IMR-90 (cell line): ENCODE measurements around the gene PLA2G12B. TPM values are rescaled to one million over a fixed set of nuclear protein-coding genes. Genes with fewer than 3 reads are reported as not detected.

Experiments used
- ATAC-seq: fragments of 200-7000 bp; cut with Tn5 transposase; 2 replicates; pipeline ENCODE4 v1.9.1; 2020; ENCODE audit warnings: low read depth, mild to moderate bottlenecking, moderate library complexity
- BruUV-seq: library from RNA; stranded (reverse); fragments of 400-500 nt; replicated peaks from 2 replicates; lab custom pipeline; 2021; lab: Mats Ljungman, UMichigan
- CTCF ChIA-PET: fragments of 300-600 bp; formaldehyde crosslinking; extraction: SDS; loops from one replicate; lab custom pipeline; 2021; ENCODE audit warnings: antibody characterized with exemption; lab: Yijun Ruan, JAX
- POLR2A ChIA-PET: fragments of 300-600 bp; sonication (Branson Sonifier 250); formaldehyde crosslinking; loops from one replicate; lab custom pipeline; 2022; ENCODE audit warnings: antibody characterized with exemption; ENCODE audit not compliant: unreplicated experiment; lab: Charles Lee
- DNase-seq: peaks from one replicate; pipeline ENCODE4 v3.0.0; 2013
- H2AFZ ChIP-seq: replicated peaks from 2 replicates; pipeline ENCODE3; 2013; ENCODE audit warnings: low read length, mild to moderate bottlenecking; ENCODE audit not compliant: poor library complexity
- H2AK5ac ChIP-seq: 2 replicates; pipeline ENCODE4 v1.6.1; 2013; ENCODE audit warnings: low read depth, low read length, inconsistent platforms
- H2AK9ac ChIP-seq: replicated peaks from 2 replicates; pipeline ENCODE3; 2013; ENCODE audit warnings: mild to moderate bottlenecking, low read depth, low read length, moderate library complexity; ENCODE audit not compliant: poor library complexity
- H2BK120ac ChIP-seq: 2 replicates; pipeline ENCODE4 v1.6.1; 2013; ENCODE audit warnings: low read depth, low read length, inconsistent platforms
- H2BK15ac ChIP-seq: 3 replicates; pipeline ENCODE4 v1.6.1; 2013; ENCODE audit warnings: low read depth, low read length, inconsistent platforms
- H2BK20ac ChIP-seq: 2 replicates; pipeline ENCODE4 v1.6.1; 2013; ENCODE audit warnings: low read depth, mild to moderate bottlenecking, inconsistent platforms, low read length, moderate library complexity
- H2BK5ac ChIP-seq: 2 replicates; pipeline ENCODE4 v1.6.1; 2013; ENCODE audit warnings: mild to moderate bottlenecking, low read depth, low read length, inconsistent platforms; ENCODE audit not compliant: poor library complexity, severe bottlenecking
- H3K14ac ChIP-seq: replicated peaks from 2 replicates; pipeline ENCODE4 v1.6.1; 2013; ENCODE audit warnings: low read depth, low read length, inconsistent platforms
- H3K18ac ChIP-seq: 2 replicates; pipeline ENCODE4 v1.6.1; 2013; ENCODE audit warnings: low read depth, low read length, control low read depth
- H3K23ac ChIP-seq: 2 replicates; pipeline ENCODE4 v1.6.1; 2013; ENCODE audit warnings: low read depth, low read length, inconsistent platforms
- H3K27ac ChIP-seq: 2 replicates; pipeline ENCODE4 v1.5.1; 2013; ENCODE audit warnings: mild to moderate bottlenecking, control low read depth, low read length; ENCODE audit not compliant: insufficient read depth
- H3K27me3 ChIP-seq: 2 replicates; pipeline ENCODE4 v1.6.1; 2013; ENCODE audit warnings: low read length; ENCODE audit not compliant: control insufficient read depth, insufficient read depth
- H3K36me3 ChIP-seq: 2 replicates; pipeline ENCODE4 v1.6.1; 2013; ENCODE audit warnings: low read length, mixed read lengths; ENCODE audit not compliant: control insufficient read depth, insufficient read depth
- H3K4ac ChIP-seq: 2 replicates; pipeline ENCODE4 v1.6.1; 2013; ENCODE audit warnings: low read depth, low read length, inconsistent platforms
- H3K4me1 ChIP-seq: 2 replicates; pipeline ENCODE4 v1.6.1; 2013; ENCODE audit warnings: low read length, mixed read lengths; ENCODE audit not compliant: control insufficient read depth, insufficient read depth
- H3K4me2 ChIP-seq: 2 replicates; pipeline ENCODE4 v1.6.1; 2013; ENCODE audit warnings: low read depth, mild to moderate bottlenecking, control low read depth, low read length, moderate library complexity
- H3K4me3 ChIP-seq: 2 replicates; pipeline ENCODE4 v1.5.1; 2013; ENCODE audit warnings: low read depth, mild to moderate bottlenecking, control low read depth, low read length, moderate library complexity; ENCODE audit not compliant: insufficient read depth
- H3K56ac ChIP-seq: 2 replicates; pipeline ENCODE4 v1.6.1; 2013; ENCODE audit warnings: low read length, inconsistent platforms; ENCODE audit not compliant: insufficient read depth; ENCODE audit errors: extremely low read depth
- H3K79me1 ChIP-seq, 2 experiments: 2 replicates each; pipeline ENCODE4 v1.6.1; 2013; ENCODE audit warnings: low read length in 2 of 2, inconsistent platforms in 1 of 2, low read depth in 1 of 2
- H3K9ac ChIP-seq: 2 replicates; pipeline ENCODE4 v1.6.1; 2013; ENCODE audit warnings: low read depth, low read length, control low read depth
- H3K9me1 ChIP-seq: 2 replicates; pipeline ENCODE4 v1.6.1; 2013; ENCODE audit warnings: low read length, inconsistent platforms; ENCODE audit not compliant: insufficient read depth
- H3K9me3 ChIP-seq: 2 replicates; pipeline ENCODE4 v1.6.1; 2013; ENCODE audit warnings: low read length; ENCODE audit not compliant: control insufficient read depth, insufficient read depth
- H4K20me1 ChIP-seq: 2 replicates; pipeline ENCODE4 v1.6.1; 2013; ENCODE audit warnings: low read length, inconsistent platforms; ENCODE audit not compliant: insufficient read depth
- H4K5ac ChIP-seq: 2 replicates; pipeline ENCODE4 v1.6.1; 2013; ENCODE audit warnings: mild to moderate bottlenecking, low read depth, low read length, control low read depth
- H4K8ac ChIP-seq, 2 experiments: 2 replicates each; pipeline ENCODE4 v1.6.1; 2013; ENCODE audit warnings: low read depth in 2 of 2, low read length in 2 of 2, control low read depth in 1 of 2, inconsistent platforms in 1 of 2
- H4K91ac ChIP-seq: 2 replicates; pipeline ENCODE4 v1.6.1; 2013; ENCODE audit warnings: low read depth, low read length, inconsistent platforms; ENCODE audit not compliant: insufficient read depth
- CEBPB ChIP-seq: IDR thresholded peaks from 2 replicates; pipeline ENCODE4 v1.6.1; 2012; ENCODE audit warnings: low read depth, low read length, improper control_type of control experiment
- CHD1 ChIP-seq: IDR thresholded peaks from 2 replicates; pipeline ENCODE4 v1.6.1; 2012; ENCODE audit warnings: low read depth, low read length, improper control_type of control experiment
- FOS ChIP-seq: fragments of 150-350 bp; IDR thresholded peaks from 2 replicates; pipeline ENCODE4 v1.6.1; 2016; ENCODE audit warnings: low read depth, low read length
- MAFK ChIP-seq: IDR thresholded peaks from 2 replicates; pipeline ENCODE4 v1.6.1; 2012; ENCODE audit warnings: low read depth, low read length, improper control_type of control experiment
- MAZ ChIP-seq: IDR thresholded peaks from 2 replicates; pipeline ENCODE4 v1.6.1; 2012; ENCODE audit warnings: low read depth, mild to moderate bottlenecking, low read length, improper control_type of control experiment, moderate library complexity, borderline replicate concordance
- MXI1 ChIP-seq: IDR thresholded peaks from 2 replicates; pipeline ENCODE4 v1.6.1; 2012; ENCODE audit warnings: low read depth, mild to moderate bottlenecking, low read length, moderate library complexity, borderline replicate concordance
- NFE2L2 ChIP-seq: fragments of 150-350 bp; IDR thresholded peaks from 2 replicates; pipeline ENCODE4 v1.6.1; 2016; ENCODE audit warnings: low read depth, mild to moderate bottlenecking, low read length
- POLR2A ChIP-seq: IDR thresholded peaks from 2 replicates; pipeline ENCODE4 v1.6.1; 2012; ENCODE audit warnings: mild to moderate bottlenecking, low read depth, low read length
- RCOR1 ChIP-seq: IDR thresholded peaks from 2 replicates; pipeline ENCODE4 v1.6.1; 2012; ENCODE audit warnings: mild to moderate bottlenecking, low read length, improper control_type of control experiment; ENCODE audit not compliant: insufficient replicate concordance
- RFX5 ChIP-seq: IDR thresholded peaks from 2 replicates; pipeline ENCODE4 v1.8.0; 2012; ENCODE audit warnings: low read depth, mild to moderate bottlenecking, low read length, moderate library complexity
- SMC3 ChIP-seq: fragments of 150-350 bp; IDR thresholded peaks from 2 replicates; pipeline ENCODE4 v1.6.1; 2016; ENCODE audit warnings: low read depth, mild to moderate bottlenecking, antibody characterized with exemption, low read length, moderate library complexity
- dilution Hi-C: fragments of 300-500 bp; cut with HindIII; formaldehyde crosslinking; loops from one replicate; pipeline ENCODE4 v1.14.3; 2018; ENCODE audit warnings: low sequenced_read_pairs; ENCODE audit not compliant: unreplicated experiment
- in situ Hi-C: fragments of 300-500 bp; cut with MboI; formaldehyde crosslinking; loops from 3 replicates; pipeline ENCODE4 v1.14.3; 2019; ENCODE audit warnings: low sequenced_read_pairs, inconsistent platforms, mixed read lengths
- intact Hi-C: fragments of 100-400 bp; cut with micrococcal nuclease; formaldehyde crosslinking; loops from 2 replicates; pipeline ENCODE4 v1.10.0; 2022
- polyA plus RNA-seq, 3 experiments: library from polyadenylated mRNA; depleted of rRNA; stranded (reverse); fragments of >200 nt; gene quantifications; 2 replicates each; pipeline ENCODE4 v1.2.3, GENCODE V29; 2012; ENCODE audit warnings: low replicate concordance in 1 of 3
- total RNA-seq: library from RNA; depleted of rRNA; stranded (reverse); fragments of >200 nt; gene quantifications from 2 replicates; pipeline ENCODE4 v1.2.3, GENCODE V29; 2012
- TF ChIP-seq, protein P1 (sequence below): fragments of 150-350 bp; IDR thresholded peaks from 2 replicates; pipeline ENCODE4 v1.6.1; 2016; ENCODE audit warnings: low read depth, mild to moderate bottlenecking, low read length, moderate library complexity, borderline replicate concordance
- TF ChIP-seq, protein P2 (sequence below): conservative IDR thresholded peaks from 2 replicates; pipeline ENCODE4 v1.5.1; 2012; ENCODE audit warnings: mild to moderate bottlenecking, low read depth, low read length, improper control_type of control experiment

The PLA2G12B gene
- total and polyA plus RNA-seq, 2 of the 4 experiments (the other 2 are of a cell fraction) = not detected

DNA sequence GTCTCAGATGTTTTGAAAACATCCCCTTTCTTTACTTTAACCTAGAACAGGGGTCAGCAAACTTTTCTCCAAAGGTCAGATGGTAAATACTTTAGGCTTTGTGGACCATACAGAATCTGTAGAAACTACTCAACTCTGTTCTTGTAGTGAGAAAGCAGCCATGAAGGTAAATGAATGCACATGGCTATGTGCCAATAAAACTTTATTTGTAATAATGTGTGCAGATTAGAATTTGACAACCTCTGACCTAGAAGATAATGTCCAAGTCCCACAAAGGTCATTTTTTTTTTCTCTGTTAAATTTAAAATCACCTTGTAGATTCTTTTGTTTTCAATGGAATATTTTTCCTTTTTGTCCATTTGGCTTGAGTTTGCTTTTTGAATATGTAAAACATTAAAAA lies 43.9 kb downstream of the PLA2G12B start:
- Histone ChIP-seq H2BK5ac (no peak overlapping the region), H2BK120ac (no peak overlapping the region), H2AK5ac (no peak overlapping the region), H2BK20ac (no peak overlapping the region), H4K8ac (no peak overlapping the region), H3K56ac (no peak overlapping the region), H3K4me1 (peaks cover 2% of the 10 kb centered on the region; the same call in 1 of the 2 replicates), H4K5ac (no peak overlapping the region), H3K4me2 (no peak overlapping the region), H2AFZ (no peak overlapping the region), H2AK9ac (no peak overlapping the region), H3K18ac (no peak overlapping the region), H4K20me1 (no peaks in the 10 kb centered on the region), H3K79me1 (no peaks in the 10 kb centered on the region), H4K91ac (no peak overlapping the region), H3K23ac (no peak overlapping the region), H3K27ac (no peak overlapping the region), H3K14ac (no peak overlapping the region), H3K9ac (no peak overlapping the region), H3K4ac (no peak overlapping the region), H3K4me3 (no peak overlapping the region), H3K36me3 (no peaks in the 10 kb centered on the region), H2BK15ac (no peak overlapping the region), H3K27me3 (no peaks in the 10 kb centered on the region), H3K9me3 (no peaks in the 10 kb centered on the region), H3K9me1 (no peaks in the 10 kb centered on the region)
- ATAC-seq (no peak), DNase-seq (no peak)
- dilution Hi-C loops (no loop called here), in situ Hi-C loops (no loop called here), intact Hi-C loops (no loop called here)
- TF ChIP-seq SMC3 (no peak), POLR2A (no peak), MAFK (no peak), MXI1 (no peak), MAZ (no peak), RFX5 (no peak), NFE2L2 (no peak), CHD1 (no peak), RCOR1 (no peak), FOS (no peak), CEBPB (no peak)
- TF ChIP-seq, protein P1, sequence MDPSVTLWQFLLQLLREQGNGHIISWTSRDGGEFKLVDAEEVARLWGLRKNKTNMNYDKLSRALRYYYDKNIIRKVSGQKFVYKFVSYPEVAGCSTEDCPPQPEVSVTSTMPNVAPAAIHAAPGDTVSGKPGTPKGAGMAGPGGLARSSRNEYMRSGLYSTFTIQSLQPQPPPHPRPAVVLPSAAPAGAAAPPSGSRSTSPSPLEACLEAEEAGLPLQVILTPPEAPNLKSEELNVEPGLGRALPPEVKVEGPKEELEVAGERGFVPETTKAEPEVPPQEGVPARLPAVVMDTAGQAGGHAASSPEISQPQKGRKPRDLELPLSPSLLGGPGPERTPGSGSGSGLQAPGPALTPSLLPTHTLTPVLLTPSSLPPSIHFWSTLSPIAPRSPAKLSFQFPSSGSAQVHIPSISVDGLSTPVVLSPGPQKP = no peak
- TF ChIP-seq, protein P2, sequence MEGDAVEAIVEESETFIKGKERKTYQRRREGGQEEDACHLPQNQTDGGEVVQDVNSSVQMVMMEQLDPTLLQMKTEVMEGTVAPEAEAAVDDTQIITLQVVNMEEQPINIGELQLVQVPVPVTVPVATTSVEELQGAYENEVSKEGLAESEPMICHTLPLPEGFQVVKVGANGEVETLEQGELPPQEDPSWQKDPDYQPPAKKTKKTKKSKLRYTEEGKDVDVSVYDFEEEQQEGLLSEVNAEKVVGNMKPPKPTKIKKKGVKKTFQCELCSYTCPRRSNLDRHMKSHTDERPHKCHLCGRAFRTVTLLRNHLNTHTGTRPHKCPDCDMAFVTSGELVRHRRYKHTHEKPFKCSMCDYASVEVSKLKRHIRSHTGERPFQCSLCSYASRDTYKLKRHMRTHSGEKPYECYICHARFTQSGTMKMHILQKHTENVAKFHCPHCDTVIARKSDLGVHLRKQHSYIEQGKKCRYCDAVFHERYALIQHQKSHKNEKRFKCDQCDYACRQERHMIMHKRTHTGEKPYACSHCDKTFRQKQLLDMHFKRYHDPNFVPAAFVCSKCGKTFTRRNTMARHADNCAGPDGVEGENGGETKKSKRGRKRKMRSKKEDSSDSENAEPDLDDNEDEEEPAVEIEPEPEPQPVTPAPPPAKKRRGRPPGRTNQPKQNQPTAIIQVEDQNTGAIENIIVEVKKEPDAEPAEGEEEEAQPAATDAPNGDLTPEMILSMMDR = no peak
- no TSS peak for BruUV-seq
- POLR2A ChIA-PET = no interaction called here
- CTCF ChIA-PET = no interaction called here
